ENCODE measurements around the gene DNAJC30.
"Not testable (repeated sequence)": the region's sequence is repeated elsewhere in the genome, so short reads cannot be mapped to it uniquely, and the experiment has no call there.

Gene DNAJC30

GRCh38 chr7:73682745-73683055 is 553 bp downstream of the DNAJC30 start:
- no peak for DNase-seq (ENCODE audit: low read depth, low spot score)

- DNase-seq (ENCODE audit: low read depth, low spot score), result no peak
These were observed 2.2 kb downstream of the DNAJC30 start for GRCh38 chr7:73681031-73681430.

GRCh38 chr7:73680501-73680900 is 2.8 kb downstream of the DNAJC30 start:
- no peak for DNase-seq (ENCODE audit: low read depth, low spot score)

- no peak for DNase-seq (ENCODE audit: low read depth, low spot score)
These were observed 3.5 kb downstream of the DNAJC30 start for GRCh38 chr7:73679709-73680108.

GRCh38 chr7:73678862-73679261 is 4.4 kb downstream of the DNAJC30 start:
- DNase-seq (ENCODE audit: low read depth, low spot score), result no peak

- not testable (repeated sequence) for DNase-seq (ENCODE audit: low read depth, low spot score)
These were observed 7.2 kb downstream of the DNAJC30 start for GRCh38 chr7:73676062-73676461.

- no peak for DNase-seq (ENCODE audit: low read depth, low spot score)
These were observed 8.7 kb downstream of the DNAJC30 start for GRCh38 chr7:73674468-73675124.

- no peak for DNase-seq (ENCODE audit: low read depth, low spot score)
These were observed 11.3 kb downstream of the DNAJC30 start for GRCh38 chr7:73671857-73672445.

GRCh38 chr7:73671322-73671661 is 12.0 kb downstream of the DNAJC30 start:
- no peak for DNase-seq (ENCODE audit: low read depth, low spot score)

GRCh38 chr7:73669858-73670385 is 13.3 kb downstream of the DNAJC30 start:
- DNase-seq (ENCODE audit: low read depth, low spot score), result no peak

GRCh38 chr7:73669288-73669701 is 14.0 kb downstream of the DNAJC30 start:
- DNase-seq (ENCODE audit: low read depth, low spot score), result no peak

- no peak for DNase-seq (ENCODE audit: low read depth, low spot score)
These were observed 14.4 kb downstream of the DNAJC30 start for GRCh38 chr7:73668886-73669230.

GRCh38 chr7:73668103-73668885 is 15.0 kb downstream of the DNAJC30 start:
- no peak for DNase-seq (ENCODE audit: low read depth, low spot score)

GRCh38 chr7:73667344-73668102 is 15.7 kb downstream of the DNAJC30 start, which contains the start of gene VPS37D:
TSS of gene VPS37D (plus strand) at chr7:73667831. CDS start at chr7:73667959, 128 bp downstream.
- peak; percentile 81 for DNase-seq (ENCODE audit: low read depth, low spot score)

- DNase-seq (ENCODE audit: low read depth, low spot score), result no peak
These were observed 20.2 kb downstream of the DNAJC30 start for GRCh38 chr7:73663033-73663432.

- not testable (repeated sequence) for DNase-seq (ENCODE audit: low read depth, low spot score)
These were observed 22.7 kb downstream of the DNAJC30 start for GRCh38 chr7:73660594-73660993.

GRCh38 chr7:73659983-73660382 is 23.3 kb downstream of the DNAJC30 start:
- no peak for DNase-seq (ENCODE audit: low read depth, low spot score)

GRCh38 chr7:73655309-73655708 is 27.9 kb downstream of the DNAJC30 start:
- DNase-seq (ENCODE audit: low read depth, low spot score), result not testable (repeated sequence)

- DNase-seq (ENCODE audit: low read depth, low spot score), result no peak
These were observed 30.7 kb downstream of the DNAJC30 start for GRCh38 chr7:73652541-73652949.

GRCh38 chr7:73650524-73650923 is 32.7 kb downstream of the DNAJC30 start:
- no peak for DNase-seq (ENCODE audit: low read depth, low spot score)

- DNase-seq (ENCODE audit: low read depth, low spot score), result no peak
These were observed 33.7 kb downstream of the DNAJC30 start for GRCh38 chr7:73649576-73649975.

All from smooth muscle cell of the brain vasculature (primary cell).